22Rv1 (cell line): Measurements from ENCODE around the gene LRRC49.

ENCODE experiments used
- CTCF ChIP-seq: fragments of 450-650 bp; IDR thresholded peaks from 2 replicates; pipeline ENCODE4 v1.5.1; 2017; ENCODE audit warnings: mild to moderate bottlenecking
- ZFX ChIP-seq: fragments of 450-650 bp; IDR thresholded peaks from 2 replicates; pipeline ENCODE4 v1.6.1; 2017; ENCODE audit warnings: antibody characterized with exemption, borderline replicate concordance

DNA sequence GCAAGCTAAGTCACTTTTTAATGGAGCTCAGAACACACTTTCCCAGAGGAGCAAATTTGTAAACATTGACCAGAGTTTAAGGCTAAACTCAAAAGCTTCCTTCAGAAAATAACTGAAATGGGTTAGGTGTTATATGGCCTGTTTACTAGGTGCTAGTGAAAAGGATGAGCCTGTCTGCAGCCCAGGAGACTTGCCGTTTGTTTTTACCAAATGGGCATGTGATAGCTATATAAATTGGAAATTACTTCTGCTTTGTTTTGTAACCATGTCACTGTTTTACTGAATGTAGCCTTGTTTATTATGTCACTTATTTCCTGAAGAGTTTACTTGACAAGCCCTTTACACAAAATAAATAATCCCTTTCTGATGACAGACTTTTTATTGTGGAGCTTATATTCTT lies 113.3 kb downstream of the LRRC49 start:
- TF ChIP-seq CTCF: no peak
- no peak for TF ChIP-seq ZFX
